GM12874 (cell line): ENCODE measurements around the gene TNFRSF1A.

Experiments
- CTCF ChIP-seq: IDR thresholded peaks from 2 replicates; pipeline ENCODE4 v1.5.1; 2011; ENCODE audit warnings: low read depth, mild to moderate bottlenecking, control low read depth, low read length, moderate library complexity; ENCODE audit not compliant: insufficient read depth

TNFRSF1A gene

GRCh38 chr12:6372403-6373003, 30.6 kb upstream of the TNFRSF1A start:
- no peak for TF ChIP-seq CTCF

GRCh38 chr12:6370994-6371754, 29.3 kb upstream of the TNFRSF1A start:
- TF ChIP-seq CTCF, result no peak

- TF ChIP-seq CTCF, result no peak
Measured at GRCh38 chr12:6370576-6370935, 28.7 kb upstream of the TNFRSF1A start.

GRCh38 chr12:6369916-6370575, 28.2 kb upstream of the TNFRSF1A start:
- TF ChIP-seq CTCF, result no peak

- no peak for TF ChIP-seq CTCF
Measured at GRCh38 chr12:6368906-6369525, 27.1 kb upstream of the TNFRSF1A start.

DNA sequence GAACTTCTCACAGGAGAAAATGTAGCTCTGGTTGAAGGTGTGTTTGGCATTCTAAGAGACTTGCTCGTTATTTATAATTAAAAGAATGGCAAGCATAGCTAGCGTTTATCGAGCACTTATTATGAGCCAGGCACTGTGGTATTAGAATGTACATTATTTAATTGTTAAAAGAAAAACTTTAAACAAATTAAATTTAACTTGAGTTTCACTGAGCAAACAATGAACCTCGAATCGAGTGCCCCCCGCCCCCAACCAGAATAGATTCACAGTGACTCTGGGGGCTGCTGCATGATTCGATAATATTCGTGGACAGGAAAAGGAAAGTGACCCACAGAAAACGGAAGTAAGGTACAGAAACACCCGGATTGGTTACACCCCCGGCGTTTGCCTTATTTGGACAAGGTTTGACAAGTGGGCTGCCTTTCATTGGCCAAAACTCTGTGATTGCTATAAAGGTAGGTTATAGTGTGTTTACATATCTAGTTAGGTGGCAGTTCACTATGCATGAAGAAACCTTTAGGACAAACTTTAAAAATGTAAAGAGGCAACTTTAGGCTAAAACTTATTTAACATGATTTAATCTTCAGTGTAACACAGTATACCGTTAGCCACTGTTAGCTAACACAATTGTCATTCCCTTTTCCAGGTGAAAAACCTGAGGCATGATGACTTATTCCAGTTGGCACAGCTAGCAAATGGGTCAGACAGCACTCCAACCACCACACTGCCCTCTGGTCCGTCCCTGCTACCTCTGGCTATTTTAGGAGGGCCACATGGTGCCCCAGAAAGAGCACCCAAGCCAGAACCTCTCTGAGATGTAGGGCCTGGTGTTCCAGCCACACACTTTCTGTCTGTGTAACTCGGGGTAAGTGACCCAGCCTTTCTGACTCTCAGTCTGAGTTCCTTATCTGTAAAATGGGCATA, 26.4 kb upstream of the TNFRSF1A start:
- no peak for TF ChIP-seq CTCF
